Cardiac muscle cell (in vitro differentiated cells and primary cell): ENCODE data around the gene TBC1D4. TPM values are rescaled to one million over a fixed set of nuclear protein-coding genes. Genes with fewer than 3 reads are reported as not detected.
A peak's percentile ranks its signal among the peaks of the same experiment; 100 is the strongest.

ENCODE experiments used
- DNase-seq, 2 donors: peaks; one replicate each; pipeline versions ENCODE4 v3.0.0 to v3.0.0-alpha.2; 2010 to 2017; ENCODE audit warnings: low read depth in 1 of 2, low spot score in 1 of 2
- H3K27ac ChIP-seq: fragments of 200-600 bp; sonication (generic); 2 replicates; pipeline ENCODE4 v1.5.1; 2016
- H3K27me3 ChIP-seq: fragments of 200-600 bp; sonication (generic); 2 replicates; pipeline ENCODE4 v1.6.0; 2016; ENCODE audit warnings: control low read depth
- H3K36me3 ChIP-seq: fragments of 200-600 bp; sonication (generic); 2 replicates; pipeline ENCODE4 v1.5.1; 2016; ENCODE audit warnings: control low read depth
- H3K4me1 ChIP-seq: fragments of 200-600 bp; sonication (generic); 2 replicates; pipeline ENCODE4 v1.8.1; 2017; ENCODE audit warnings: low read depth, mild to moderate bottlenecking, mixed run types
- H3K4me3 ChIP-seq: fragments of 200-600 bp; sonication (generic); 2 replicates; pipeline ENCODE4 v1.5.1; 2016; ENCODE audit warnings: mild to moderate bottlenecking
- H3K9me3 ChIP-seq: fragments of 200-600 bp; sonication (generic); 2 replicates; pipeline ENCODE4 v1.5.1; 2017; ENCODE audit warnings: low read depth, mild to moderate bottlenecking, control low read depth
- polyA plus RNA-seq: library from polyadenylated mRNA; unstranded; fragments of >200 nt; fragmentation: Nextera tagmentation; extraction: Ambion mirVana; gene quantifications from 2 replicates; pipeline ENCODE4 v1.2.1, GENCODE V29; 2016
- total RNA-seq: library from RNA; depleted of rRNA; stranded (reverse); fragments of >200 nt; gene quantifications from 2 replicates; pipeline ENCODE4 v1.2.3, GENCODE V29; 2016
- TF ChIP-seq, protein P1 (sequence below): IDR thresholded peaks from 2 replicates; pipeline ENCODE4 v1.5.1; 2012; ENCODE audit warnings: low read depth, mild to moderate bottlenecking, low read length

TBC1D4 gene, protein sequence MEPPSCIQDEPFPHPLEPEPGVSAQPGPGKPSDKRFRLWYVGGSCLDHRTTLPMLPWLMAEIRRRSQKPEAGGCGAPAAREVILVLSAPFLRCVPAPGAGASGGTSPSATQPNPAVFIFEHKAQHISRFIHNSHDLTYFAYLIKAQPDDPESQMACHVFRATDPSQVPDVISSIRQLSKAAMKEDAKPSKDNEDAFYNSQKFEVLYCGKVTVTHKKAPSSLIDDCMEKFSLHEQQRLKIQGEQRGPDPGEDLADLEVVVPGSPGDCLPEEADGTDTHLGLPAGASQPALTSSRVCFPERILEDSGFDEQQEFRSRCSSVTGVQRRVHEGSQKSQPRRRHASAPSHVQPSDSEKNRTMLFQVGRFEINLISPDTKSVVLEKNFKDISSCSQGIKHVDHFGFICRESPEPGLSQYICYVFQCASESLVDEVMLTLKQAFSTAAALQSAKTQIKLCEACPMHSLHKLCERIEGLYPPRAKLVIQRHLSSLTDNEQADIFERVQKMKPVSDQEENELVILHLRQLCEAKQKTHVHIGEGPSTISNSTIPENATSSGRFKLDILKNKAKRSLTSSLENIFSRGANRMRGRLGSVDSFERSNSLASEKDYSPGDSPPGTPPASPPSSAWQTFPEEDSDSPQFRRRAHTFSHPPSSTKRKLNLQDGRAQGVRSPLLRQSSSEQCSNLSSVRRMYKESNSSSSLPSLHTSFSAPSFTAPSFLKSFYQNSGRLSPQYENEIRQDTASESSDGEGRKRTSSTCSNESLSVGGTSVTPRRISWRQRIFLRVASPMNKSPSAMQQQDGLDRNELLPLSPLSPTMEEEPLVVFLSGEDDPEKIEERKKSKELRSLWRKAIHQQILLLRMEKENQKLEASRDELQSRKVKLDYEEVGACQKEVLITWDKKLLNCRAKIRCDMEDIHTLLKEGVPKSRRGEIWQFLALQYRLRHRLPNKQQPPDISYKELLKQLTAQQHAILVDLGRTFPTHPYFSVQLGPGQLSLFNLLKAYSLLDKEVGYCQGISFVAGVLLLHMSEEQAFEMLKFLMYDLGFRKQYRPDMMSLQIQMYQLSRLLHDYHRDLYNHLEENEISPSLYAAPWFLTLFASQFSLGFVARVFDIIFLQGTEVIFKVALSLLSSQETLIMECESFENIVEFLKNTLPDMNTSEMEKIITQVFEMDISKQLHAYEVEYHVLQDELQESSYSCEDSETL (N-terminal part only)
- total RNA-seq (43.7 and 45.0 TPM in 2 replicates), polyA plus RNA-seq (14.8 and 30.1 TPM in 2 replicates)

DNA sequence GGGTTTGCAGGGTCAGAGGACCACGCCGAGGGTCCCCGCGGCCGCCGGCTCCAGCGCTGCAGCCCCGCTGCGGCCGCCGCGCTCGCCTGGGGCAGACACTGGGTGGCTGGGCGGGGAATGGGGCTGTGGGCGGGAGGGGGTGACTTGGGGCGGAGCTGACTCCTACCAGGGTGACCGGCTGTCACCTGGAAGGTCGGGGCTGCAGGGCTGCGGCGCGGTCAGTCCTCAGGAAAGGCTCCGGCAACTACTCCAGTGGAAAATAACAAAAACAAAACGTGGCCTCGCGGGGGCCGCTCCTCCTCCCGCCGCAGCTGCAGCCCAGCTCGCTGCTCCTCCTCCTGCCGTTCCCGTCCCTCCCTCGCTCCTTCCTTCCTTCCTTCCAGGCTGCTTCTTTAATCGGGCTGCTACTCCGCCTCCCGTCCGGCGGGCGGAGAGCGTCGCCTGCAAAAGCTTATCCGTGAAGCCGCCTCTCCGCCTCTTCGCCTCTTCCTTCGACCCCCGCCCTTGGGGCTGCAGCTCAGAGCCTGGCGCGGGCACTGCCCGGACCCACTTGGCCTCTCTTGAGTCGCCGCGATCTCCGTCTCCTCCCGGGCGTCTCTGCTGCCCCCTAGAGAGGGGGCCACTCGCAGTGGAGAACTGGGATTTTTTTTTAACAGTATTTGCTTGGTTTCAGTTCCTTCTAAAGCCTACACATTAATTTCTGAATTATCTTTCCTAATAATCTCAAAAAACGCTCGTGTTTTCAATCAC, at the start of gene TBC1D4:
TBC1D4 (minus strand) TSS at position 100 of the 750 bp plus-strand sequence. CDS start 402 bp downstream, outside the sequence.
- H3K9me3 ChIP-seq = no peaks in the 10 kb centered on the region
- DNase-seq = peak; percentile 96
- H3K27ac ChIP-seq = peak within 1 kb of the TSS; percentile 88
- no peaks in the 10 kb centered on the region for H3K27me3 ChIP-seq
- TF ChIP-seq, protein P1, sequence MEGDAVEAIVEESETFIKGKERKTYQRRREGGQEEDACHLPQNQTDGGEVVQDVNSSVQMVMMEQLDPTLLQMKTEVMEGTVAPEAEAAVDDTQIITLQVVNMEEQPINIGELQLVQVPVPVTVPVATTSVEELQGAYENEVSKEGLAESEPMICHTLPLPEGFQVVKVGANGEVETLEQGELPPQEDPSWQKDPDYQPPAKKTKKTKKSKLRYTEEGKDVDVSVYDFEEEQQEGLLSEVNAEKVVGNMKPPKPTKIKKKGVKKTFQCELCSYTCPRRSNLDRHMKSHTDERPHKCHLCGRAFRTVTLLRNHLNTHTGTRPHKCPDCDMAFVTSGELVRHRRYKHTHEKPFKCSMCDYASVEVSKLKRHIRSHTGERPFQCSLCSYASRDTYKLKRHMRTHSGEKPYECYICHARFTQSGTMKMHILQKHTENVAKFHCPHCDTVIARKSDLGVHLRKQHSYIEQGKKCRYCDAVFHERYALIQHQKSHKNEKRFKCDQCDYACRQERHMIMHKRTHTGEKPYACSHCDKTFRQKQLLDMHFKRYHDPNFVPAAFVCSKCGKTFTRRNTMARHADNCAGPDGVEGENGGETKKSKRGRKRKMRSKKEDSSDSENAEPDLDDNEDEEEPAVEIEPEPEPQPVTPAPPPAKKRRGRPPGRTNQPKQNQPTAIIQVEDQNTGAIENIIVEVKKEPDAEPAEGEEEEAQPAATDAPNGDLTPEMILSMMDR = peak; percentile 88
- peaks cover 9% of the 10 kb centered on the region for H3K4me1 ChIP-seq
- H3K4me3 ChIP-seq = peak within 1 kb of the TSS; percentile 61
- no peaks in the 10 kb centered on the region for H3K36me3 ChIP-seq

DNA sequence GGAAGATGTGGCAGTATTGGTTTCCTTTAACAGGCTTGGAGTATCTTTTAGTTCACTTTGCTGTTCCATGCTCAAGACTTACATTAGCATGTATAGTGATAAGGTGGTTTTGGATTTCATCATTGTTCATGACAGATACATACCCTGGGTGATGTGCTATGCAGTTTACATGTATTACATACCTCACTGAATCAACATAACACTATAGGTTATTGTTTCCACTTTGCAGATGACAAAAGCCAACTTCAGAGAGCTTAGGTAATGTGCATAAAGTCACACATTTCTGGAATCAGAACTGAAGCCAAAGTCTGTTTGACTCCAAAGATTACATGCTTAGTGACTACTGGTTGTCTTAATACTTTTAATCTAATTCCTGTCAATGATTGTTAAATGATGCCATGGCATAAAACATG, 48.6 kb upstream of the TBC1D4 start:
- H3K27me3 ChIP-seq = no peaks in the 10 kb centered on the region
- H3K4me3 ChIP-seq = no peak overlapping the region
- TF ChIP-seq, protein P1 = no peak
- H3K4me1 ChIP-seq = peaks cover 9% of the 10 kb centered on the region
- H3K27ac ChIP-seq = no peak overlapping the region
- H3K36me3 ChIP-seq = peaks cover 9% of the 10 kb centered on the region
- DNase-seq = no peak
- no peaks in the 10 kb centered on the region for H3K9me3 ChIP-seq

DNA sequence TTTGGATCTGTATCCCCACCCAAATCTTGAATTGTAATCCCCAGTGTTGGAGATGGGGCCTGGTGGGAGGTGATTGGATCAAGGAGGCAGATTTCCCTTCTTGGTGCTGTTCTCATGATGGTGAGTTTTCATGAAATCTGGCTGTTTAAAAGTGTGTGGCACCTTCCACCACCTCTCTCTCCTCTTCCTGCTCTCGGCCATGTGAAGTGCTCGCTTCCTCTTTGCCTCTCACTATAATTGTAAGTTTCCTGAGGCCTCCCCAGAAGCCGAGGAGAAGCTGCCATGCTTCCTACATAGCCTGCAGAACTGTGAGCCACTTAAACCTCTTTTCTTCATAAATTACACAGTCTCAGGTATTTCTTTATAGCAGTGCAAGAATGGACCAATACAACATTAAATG, 40.0 kb upstream of the TBC1D4 start:
- TF ChIP-seq, protein P1 = no peak
- no peaks in the 10 kb centered on the region for H3K9me3 ChIP-seq

DNA sequence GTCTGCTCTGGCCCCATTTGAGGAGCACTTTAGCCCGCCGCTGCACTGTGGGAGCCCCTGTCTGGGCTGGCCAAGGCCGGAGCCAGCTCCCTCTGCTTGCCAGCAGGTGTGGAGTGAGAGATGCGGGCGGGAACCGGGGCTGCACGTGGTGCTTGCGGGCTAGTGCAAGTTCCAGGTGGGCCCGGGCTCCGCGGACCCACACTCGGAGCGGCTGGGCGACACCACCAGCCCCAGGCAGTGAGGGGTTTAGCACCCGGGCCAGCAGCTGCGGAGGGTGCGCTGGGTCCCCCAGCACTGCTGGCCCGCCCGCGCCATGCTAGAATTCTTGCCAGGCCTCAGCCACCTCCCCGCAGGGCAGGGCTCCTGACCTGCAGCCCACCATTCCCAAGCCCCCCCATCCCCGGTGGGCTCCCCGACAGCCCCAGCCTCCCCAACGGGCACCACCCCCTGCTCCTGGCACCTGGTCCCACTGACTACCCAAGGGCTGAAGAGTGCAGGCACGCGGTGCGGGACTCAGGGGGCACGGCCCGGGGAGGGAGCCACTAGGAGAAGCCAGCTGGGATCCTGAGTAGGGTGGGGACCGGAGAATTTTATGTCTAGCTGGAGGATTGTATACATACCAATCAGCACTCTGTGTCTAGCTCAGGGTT, 36.6 kb upstream of the TBC1D4 start:
- Histone ChIP-seq H3K27me3 (no peaks in the 10 kb centered on the region), H3K27ac (no peak overlapping the region), H3K9me3 (no peaks in the 10 kb centered on the region), H3K36me3 (no peaks in the 10 kb centered on the region), H3K4me1 (no peaks in the 10 kb centered on the region), H3K4me3 (no peak overlapping the region)
- no peak for DNase-seq
- TF ChIP-seq, protein P1 = no peak

More for the DNA sequence above, 40.0 kb upstream of the TBC1D4 start:
- Histone ChIP-seq H3K4me1 (no peaks in the 10 kb centered on the region), H3K27ac (no peak overlapping the region), H3K4me3 (no peak overlapping the region), H3K27me3 (no peaks in the 10 kb centered on the region), H3K36me3 (peaks cover 4% of the 10 kb centered on the region)
- DNase-seq = no peak
